Coronary artery (tissue), 2 donors: ENCODE data around the gene GAP43.

Source experiments
- DNase-seq: peaks from one replicate; pipeline ENCODE4 v3.0.0-alpha.2; 2017; ENCODE audit warnings: low spot score
- H3K27ac ChIP-seq, 2 donors: fragments of 200-600 bp; sonication (generic); one replicate each; pipeline ENCODE4 v1.5.1; 2016 to 2019
- H3K4me3 ChIP-seq: fragments of 200-600 bp; sonication (generic); 2 replicates; pipeline ENCODE4 v1.5.1; 2016; ENCODE audit warnings: mild to moderate bottlenecking, moderate library complexity
- CTCF ChIP-seq: fragments of 200-600 bp; sonication (generic); IDR thresholded peaks from one replicate; pipeline ENCODE4 v1.5.1; 2019; ENCODE audit warnings: antibody characterized with exemption

The GAP43 gene

GRCh38 chr3:115702598-115702997 is 79.3 kb downstream of the GAP43 start:
- TF ChIP-seq CTCF: no peak
- DNase-seq: no peak
- Histone ChIP-seq H3K4me3 (no peak overlapping the region), H3K27ac (no peak overlapping the region)

GRCh38 chr3:115704661-115705338 is 81.5 kb downstream of the GAP43 start:
- no peak for TF ChIP-seq CTCF
- Histone ChIP-seq H3K27ac (no peak overlapping the region), H3K4me3 (no peak overlapping the region)
- no peak for DNase-seq

GRCh38 chr3:115706311-115706829 is 83.1 kb downstream of the GAP43 start:
- DNase-seq: no peak
- TF ChIP-seq CTCF: no peak
- Histone ChIP-seq H3K4me3 (no peak overlapping the region), H3K27ac (no peak overlapping the region)

GRCh38 chr3:115708540-115708939 is 85.2 kb downstream of the GAP43 start:
- TF ChIP-seq CTCF: no peak
- Histone ChIP-seq H3K27ac (no peak overlapping the region), H3K4me3 (no peak overlapping the region)
- no peak for DNase-seq

GRCh38 chr3:115709093-115709492 is 85.8 kb downstream of the GAP43 start:
- Histone ChIP-seq H3K4me3 (no peak overlapping the region), H3K27ac (no peak overlapping the region)
- no peak for DNase-seq
- TF ChIP-seq CTCF: no peak

GRCh38 chr3:115709931-115710330 is 86.6 kb downstream of the GAP43 start:
- no peak for DNase-seq
- TF ChIP-seq CTCF: no peak
- Histone ChIP-seq H3K4me3 (no peak overlapping the region), H3K27ac (no peak overlapping the region)

GRCh38 chr3:115710799-115711198 is 87.5 kb downstream of the GAP43 start:
- Histone ChIP-seq H3K27ac (no peak overlapping the region), H3K4me3 (peak overlapping the region; percentile 38)
- no peak for DNase-seq
- no peak for TF ChIP-seq CTCF
